Rectal smooth muscle tissue (tissue), 1 donor: ENCODE results near the gene CTNND2.

Experiments used
- H3K27ac ChIP-seq: one replicate; pipeline ENCODE4 v1.7.0; 2013; ENCODE audit warnings: low read depth, low read length, inconsistent platforms
- H3K27me3 ChIP-seq: one replicate; pipeline ENCODE4 v1.7.0; 2013; ENCODE audit warnings: low read length; ENCODE audit not compliant: control insufficient read depth, insufficient read depth
- H3K36me3 ChIP-seq: one replicate; pipeline ENCODE4 v1.7.0; 2013; ENCODE audit warnings: low read length; ENCODE audit not compliant: control insufficient read depth, insufficient read depth
- H3K4me1 ChIP-seq: one replicate; pipeline ENCODE4 v1.7.0; 2013; ENCODE audit warnings: low read length; ENCODE audit not compliant: control insufficient read depth, insufficient read depth
- H3K4me3 ChIP-seq: one replicate; pipeline ENCODE4 v1.7.0; 2013; ENCODE audit warnings: low read length
- H3K9ac ChIP-seq: one replicate; pipeline ENCODE4 v1.7.0; 2013; ENCODE audit warnings: low read length

Gene CTNND2

DNA sequence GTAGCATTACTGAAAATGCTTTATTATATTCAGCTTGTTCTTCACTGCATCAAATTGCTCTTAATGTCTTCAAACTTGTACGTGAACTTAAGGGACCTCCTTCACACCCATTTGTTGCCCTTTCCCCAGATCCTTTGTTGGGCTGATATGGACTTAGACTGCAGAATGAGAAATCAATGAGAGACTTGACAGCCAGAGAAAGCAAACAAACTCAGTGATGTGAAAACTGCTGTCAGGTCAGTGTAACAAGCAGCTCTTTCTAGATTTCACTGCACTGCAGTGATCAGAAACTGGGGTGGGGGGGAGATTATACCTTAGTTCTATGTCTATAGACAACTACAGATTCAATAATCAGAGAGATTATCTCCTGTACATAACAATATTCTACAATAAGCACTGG lies 652.2 kb downstream of the CTNND2 start:
- Histone ChIP-seq H3K27me3 (no peaks in the 10 kb centered on the region), H3K36me3 (no peaks in the 10 kb centered on the region), H3K9ac (no peak overlapping the region), H3K4me3 (no peak overlapping the region), H3K27ac (no peak overlapping the region), H3K4me1 (no peaks in the 10 kb centered on the region)

- Histone ChIP-seq H3K27me3 (no peaks in the 10 kb centered on the region), H3K9ac (no peak overlapping the region), H3K36me3 (no peaks in the 10 kb centered on the region), H3K4me3 (no peak overlapping the region), H3K4me1 (no peaks in the 10 kb centered on the region), H3K27ac (no peak overlapping the region)
These were observed 653.0 kb downstream of the CTNND2 start for GRCh38 chr5:11251247-11251646.

DNA sequence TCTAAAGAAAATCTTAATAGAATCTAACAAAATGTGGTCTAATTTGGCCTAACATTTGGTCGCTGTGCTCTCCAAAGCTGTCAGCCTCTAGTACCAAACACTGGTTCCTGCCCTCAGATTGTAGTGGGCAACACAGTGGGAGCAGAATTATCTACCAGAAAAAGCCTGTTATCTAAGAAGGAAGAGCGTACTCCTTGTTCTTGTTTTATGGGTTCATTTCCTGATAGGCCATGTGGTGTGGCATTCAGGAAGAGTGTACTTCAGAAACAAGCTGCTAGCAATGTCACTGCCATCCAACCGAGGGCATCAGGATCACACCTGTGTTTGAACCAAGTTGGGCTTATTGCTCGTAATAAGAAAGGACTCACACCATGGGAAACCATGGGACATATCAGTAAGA lies 655.3 kb downstream of the CTNND2 start:
- Histone ChIP-seq H3K4me3 (no peak overlapping the region), H3K27me3 (no peaks in the 10 kb centered on the region), H3K27ac (no peak overlapping the region), H3K4me1 (no peaks in the 10 kb centered on the region), H3K36me3 (no peaks in the 10 kb centered on the region), H3K9ac (no peak overlapping the region)

- H3K36me3 ChIP-seq, result no peaks in the 10 kb centered on the region
- no peaks in the 10 kb centered on the region for H3K4me1 ChIP-seq
- no peaks in the 10 kb centered on the region for H3K27me3 ChIP-seq
- no peak overlapping the region for H3K9ac ChIP-seq
- H3K4me3 ChIP-seq, result no peak overlapping the region
- no peak overlapping the region for H3K27ac ChIP-seq
These were observed 657.0 kb downstream of the CTNND2 start for GRCh38 chr5:11247224-11247623.

DNA sequence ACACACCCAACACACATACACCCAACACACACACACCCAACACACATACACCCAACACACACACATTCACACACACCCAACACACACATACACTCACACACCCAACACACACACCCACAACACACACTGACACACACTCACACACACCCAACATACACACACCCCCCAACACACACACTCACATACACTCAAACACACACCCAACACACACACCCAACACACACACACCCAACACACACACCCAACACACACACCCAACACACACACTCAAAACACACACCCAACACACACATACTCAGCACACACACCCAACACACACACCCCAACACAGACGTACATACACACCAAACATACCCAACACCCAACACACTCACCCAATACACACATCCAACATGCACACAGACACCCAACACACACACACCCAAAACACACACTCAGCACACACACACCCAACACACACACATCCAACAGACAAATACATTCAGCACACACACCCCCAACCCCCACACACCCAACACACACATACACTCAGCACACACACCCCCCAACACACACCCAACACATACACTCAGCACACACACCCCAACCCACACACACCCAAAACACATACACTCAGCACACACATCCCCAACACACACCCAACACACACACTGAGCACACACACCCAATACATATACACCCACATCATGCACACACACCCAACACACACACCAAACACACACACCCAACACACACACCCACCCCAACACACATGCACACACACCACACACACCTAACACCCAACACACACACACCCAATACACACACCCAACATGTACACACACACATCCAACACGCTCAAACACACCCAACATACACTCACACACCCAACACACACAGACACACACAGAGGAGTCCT lies 663.7 kb downstream of the CTNND2 start:
- Histone ChIP-seq H3K36me3 (no peaks in the 10 kb centered on the region), H3K4me3 (no peak overlapping the region), H3K4me1 (no peaks in the 10 kb centered on the region), H3K27me3 (no peaks in the 10 kb centered on the region), H3K9ac (no peak overlapping the region), H3K27ac (no peak overlapping the region)

- Histone ChIP-seq H3K9ac (no peak overlapping the region), H3K27ac (no peak overlapping the region), H3K36me3 (no peaks in the 10 kb centered on the region), H3K4me3 (no peak overlapping the region), H3K27me3 (no peaks in the 10 kb centered on the region), H3K4me1 (no peaks in the 10 kb centered on the region)
These were observed 664.8 kb downstream of the CTNND2 start for GRCh38 chr5:11239261-11240015.

DNA sequence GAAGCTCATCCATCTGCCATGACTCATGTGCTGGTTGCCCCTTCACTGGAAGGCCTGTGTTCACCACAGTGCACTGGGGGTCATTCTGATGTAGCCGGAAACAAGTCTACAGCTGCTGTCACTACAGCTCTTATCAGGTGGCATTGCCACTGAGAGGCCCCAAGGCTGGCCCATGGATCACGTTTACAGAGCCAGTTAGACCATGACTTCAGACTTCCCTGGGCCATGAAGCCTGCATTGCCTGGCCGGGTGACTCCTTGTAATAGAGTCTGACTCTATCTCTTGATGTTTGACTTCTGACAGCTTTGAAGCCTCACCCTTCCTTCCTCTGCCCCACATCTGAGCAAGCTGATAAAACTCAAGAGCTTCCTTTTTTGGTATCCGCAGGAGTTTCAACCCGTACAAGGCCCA lies 669.7 kb downstream of the CTNND2 start:
- no peak overlapping the region for H3K27ac ChIP-seq
- no peaks in the 10 kb centered on the region for H3K36me3 ChIP-seq
- H3K4me3 ChIP-seq, result no peak overlapping the region
- no peaks in the 10 kb centered on the region for H3K27me3 ChIP-seq
- H3K4me1 ChIP-seq, result no peaks in the 10 kb centered on the region
- H3K9ac ChIP-seq, result no peak overlapping the region

DNA sequence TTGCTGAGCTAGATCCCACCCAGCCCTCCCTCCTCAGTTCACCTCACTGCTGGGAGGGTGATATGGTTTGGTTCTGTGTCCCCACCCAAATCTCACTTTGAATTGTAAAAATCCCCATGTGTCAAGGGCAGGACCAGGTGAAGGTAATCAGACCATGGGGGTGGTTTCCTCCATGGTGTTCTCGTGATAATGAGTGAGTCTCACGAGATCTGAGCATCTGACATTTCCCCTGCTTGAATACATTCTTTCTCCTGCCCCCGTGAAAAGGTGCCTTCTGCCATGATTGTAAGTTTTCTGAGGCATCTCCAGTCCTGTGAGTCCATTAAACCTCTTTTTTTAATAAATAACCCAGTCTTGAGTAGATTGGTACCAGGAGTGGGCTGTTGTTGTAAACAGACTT lies 673.4 kb downstream of the CTNND2 start:
- H3K4me3 ChIP-seq, result no peak overlapping the region
- H3K4me1 ChIP-seq, result no peaks in the 10 kb centered on the region
- no peak overlapping the region for H3K9ac ChIP-seq
- no peaks in the 10 kb centered on the region for H3K27me3 ChIP-seq
- no peaks in the 10 kb centered on the region for H3K36me3 ChIP-seq
- H3K27ac ChIP-seq, result no peak overlapping the region

DNA sequence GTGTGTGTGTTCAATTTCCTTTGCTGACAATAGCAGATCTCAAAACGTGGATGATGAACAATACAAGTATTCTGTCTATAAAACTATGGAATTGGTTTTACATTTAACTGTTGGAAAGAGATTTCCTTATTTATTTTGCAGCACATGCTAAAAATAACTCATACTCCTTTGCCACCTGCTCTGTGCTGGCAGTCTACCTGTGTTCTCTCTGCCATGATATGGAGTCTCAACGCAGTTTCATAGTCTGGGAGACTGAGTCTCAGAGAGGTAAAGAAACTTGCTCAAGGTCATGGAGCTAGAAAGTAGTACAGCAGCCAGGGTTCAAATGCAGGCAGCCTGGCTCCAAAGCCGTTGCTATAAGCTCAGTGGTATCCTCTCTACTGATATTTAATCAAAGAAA lies 677.2 kb downstream of the CTNND2 start:
- no peaks in the 10 kb centered on the region for H3K4me1 ChIP-seq
- no peak overlapping the region for H3K4me3 ChIP-seq
- no peaks in the 10 kb centered on the region for H3K36me3 ChIP-seq
- H3K27me3 ChIP-seq, result no peaks in the 10 kb centered on the region
- no peak overlapping the region for H3K9ac ChIP-seq
- H3K27ac ChIP-seq, result no peak overlapping the region

DNA sequence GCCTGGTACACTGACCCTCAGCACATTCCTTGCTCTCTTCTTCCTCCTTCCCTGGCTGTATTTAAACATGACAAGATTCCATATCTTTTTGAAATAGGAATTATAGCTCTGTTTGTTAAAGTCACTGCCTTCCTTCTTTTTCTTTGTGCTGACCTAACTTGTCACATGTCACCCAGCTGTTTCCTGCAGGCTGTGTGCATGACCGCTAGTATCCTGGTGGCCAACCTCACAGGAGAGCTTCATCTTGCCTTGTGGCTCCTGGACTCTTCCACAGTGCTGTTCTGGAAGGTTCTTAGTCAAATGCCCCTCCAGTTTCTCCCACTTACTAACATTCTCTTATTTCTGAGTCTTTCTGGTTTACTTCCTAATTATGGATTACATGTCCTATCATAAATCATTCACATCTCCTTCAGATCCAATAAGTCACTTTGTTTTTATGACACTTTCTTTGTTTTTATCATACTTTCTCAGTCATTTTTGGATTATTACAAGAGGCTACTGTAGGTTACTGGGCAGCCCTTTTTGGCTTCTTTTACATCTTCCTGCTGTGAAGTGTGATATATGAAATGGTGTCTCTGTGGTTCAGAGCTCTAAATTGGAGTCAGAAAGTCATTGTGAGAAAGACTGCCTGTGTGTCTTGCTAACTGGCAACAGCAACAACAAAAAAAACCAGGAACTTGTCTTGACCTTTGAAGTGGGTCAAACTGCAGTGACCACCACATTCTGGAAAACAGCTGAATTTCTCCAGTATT lies 679.6 kb downstream of the CTNND2 start:
- Histone ChIP-seq H3K36me3 (no peaks in the 10 kb centered on the region), H3K27me3 (no peaks in the 10 kb centered on the region), H3K27ac (no peak overlapping the region), H3K9ac (no peak overlapping the region), H3K4me3 (no peak overlapping the region), H3K4me1 (no peaks in the 10 kb centered on the region)

DNA sequence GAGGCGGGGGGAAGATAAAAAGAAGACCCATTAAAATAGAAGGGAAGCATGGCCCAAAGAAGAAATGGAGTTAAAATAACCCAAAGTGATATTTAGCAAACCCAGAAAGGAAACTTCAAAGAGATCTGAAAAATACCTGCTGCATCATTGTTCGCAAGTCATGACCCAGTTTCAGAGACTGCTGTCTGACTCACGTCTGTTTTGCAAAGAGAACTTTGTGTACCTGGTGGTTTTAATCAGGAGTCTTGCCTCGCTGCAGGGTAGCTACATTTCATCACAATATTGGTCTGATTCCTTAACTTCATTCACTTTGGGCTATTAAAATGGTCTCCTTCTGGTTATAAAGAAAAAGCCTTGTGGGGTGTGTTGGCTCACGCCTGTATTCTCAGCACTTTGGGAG lies 682.1 kb downstream of the CTNND2 start:
- H3K27me3 ChIP-seq, result no peaks in the 10 kb centered on the region
- no peaks in the 10 kb centered on the region for H3K36me3 ChIP-seq
- no peak overlapping the region for H3K27ac ChIP-seq
- no peak overlapping the region for H3K4me3 ChIP-seq
- H3K9ac ChIP-seq, result no peak overlapping the region
- H3K4me1 ChIP-seq, result no peaks in the 10 kb centered on the region

- Histone ChIP-seq H3K9ac (no peak overlapping the region), H3K36me3 (no peaks in the 10 kb centered on the region), H3K27me3 (no peaks in the 10 kb centered on the region), H3K4me3 (no peak overlapping the region), H3K4me1 (no peaks in the 10 kb centered on the region), H3K27ac (no peak overlapping the region)
These were observed 689.2 kb downstream of the CTNND2 start for GRCh38 chr5:11214864-11215644.
